Activated naive CD4-positive, alpha-beta T cell treated with anti-CD3 and anti-CD28 coated beads, Interleukin-2, amount 50 U/mL, for 72 hours (primary cell): ENCODE data around the gene NTM. TPM values are rescaled to one million over a fixed set of nuclear protein-coding genes. Genes with fewer than 3 reads are reported as not detected.

Experiments
- ATAC-seq, 2 donors: fragments of 150-1000 bp; cut with Tn5 transposase; 2 replicates each; pipeline ENCODE4 v1.10.0; 2021; ENCODE audit warnings: mild to moderate bottlenecking in 2 of 2, moderate library complexity in 2 of 2
- DNase-seq, 2 donors: peaks; one replicate each; pipeline ENCODE4 v3.0.0; 2021 to 2022; ENCODE audit warnings: low spot score in 2 of 2
- H3K27ac Mint-ChIP-seq, 2 donors: one replicate each; pipeline ENCODE4 v1.8.0; 2022; ENCODE audit warnings: mild to moderate bottlenecking in 2 of 2, mixed read lengths in 2 of 2
- H3K36me3 Mint-ChIP-seq, 2 donors: one replicate each; pipeline ENCODE4 v1.8.0; 2022; ENCODE audit warnings: mixed read lengths in 2 of 2
- H3K9me3 Mint-ChIP-seq, 2 donors: one replicate each; pipeline ENCODE4 v1.8.0; 2022; ENCODE audit warnings: mixed read lengths in 2 of 2
- total RNA-seq, 2 donors: library from RNA; stranded (reverse); gene quantifications; one replicate each; pipeline ENCODE4 v1.2.3, GENCODE V29; 2022

NTM gene
- total RNA-seq, 2 donors from 2014 or later: not detected

GRCh38 chr11:131762346-131763110, 392.1 kb downstream of the NTM start:
- no peak overlapping the region for H3K27ac Mint-ChIP-seq
- DNase-seq (no peak), ATAC-seq (no peak)

GRCh38 chr11:131763193-131763890, 392.9 kb downstream of the NTM start:
- Mint-ChIP-seq H3K9me3 (peaks cover 0 to 10% of the 10 kb centered on the region in 2 donors), H3K27ac (no peak overlapping the region), H3K36me3 (peaks cover 0 to 4% of the 10 kb centered on the region in 2 donors)
- ATAC-seq (no peak), DNase-seq (no peak)

More at GRCh38 chr11:131762346-131763110, 392.1 kb downstream of the NTM start:
- peaks cover 0 to 8% of the 10 kb centered on the region in 2 donors for H3K9me3 Mint-ChIP-seq
- peaks cover 0 to 2% of the 10 kb centered on the region in 2 donors for H3K36me3 Mint-ChIP-seq

- Mint-ChIP-seq H3K9me3 (peaks cover 0 to 10% of the 10 kb centered on the region in 2 donors), H3K36me3 (peaks cover 0 to 4% of the 10 kb centered on the region in 2 donors), H3K27ac (no peak overlapping the region)
- DNase-seq (no peak), ATAC-seq (no peak)
Measured at GRCh38 chr11:131764126-131764525, 393.7 kb downstream of the NTM start.

- ATAC-seq: no peak
- no peak overlapping the region for H3K27ac Mint-ChIP-seq
Measured at GRCh38 chr11:131764649-131765048, 394.2 kb downstream of the NTM start.

GRCh38 chr11:131766637-131767036, 396.2 kb downstream of the NTM start:
- no peak for ATAC-seq
- H3K36me3 Mint-ChIP-seq: peaks cover 0 to 4% of the 10 kb centered on the region in 2 donors
- H3K27ac Mint-ChIP-seq: no peak overlapping the region
- H3K9me3 Mint-ChIP-seq: peaks cover 0 to 10% of the 10 kb centered on the region in 2 donors
- DNase-seq: no peak

More at GRCh38 chr11:131764649-131765048, 394.2 kb downstream of the NTM start:
- Mint-ChIP-seq H3K36me3 (peaks cover 0 to 4% of the 10 kb centered on the region in 2 donors), H3K9me3 (peaks cover 0 to 10% of the 10 kb centered on the region in 2 donors)
- no peak for DNase-seq

GRCh38 chr11:131767421-131767820, 397.0 kb downstream of the NTM start:
- ATAC-seq (no peak), DNase-seq (no peak)
- Mint-ChIP-seq H3K36me3 (peaks cover 0 to 4% of the 10 kb centered on the region in 2 donors), H3K9me3 (peaks cover 0 to 11% of the 10 kb centered on the region in 2 donors), H3K27ac (no peak overlapping the region)

- peaks cover 0 to 4% of the 10 kb centered on the region in 2 donors for H3K36me3 Mint-ChIP-seq
- DNase-seq (no peak), ATAC-seq (peak in 1 of 2 donors; percentile 22)
- H3K27ac Mint-ChIP-seq: no peak overlapping the region
- H3K9me3 Mint-ChIP-seq: peaks cover 0 to 14% of the 10 kb centered on the region in 2 donors
Measured at GRCh38 chr11:131770801-131771200, 400.4 kb downstream of the NTM start.

GRCh38 chr11:131771471-131771870, 401.1 kb downstream of the NTM start:
- no peak for DNase-seq
- ATAC-seq: no peak
- Mint-ChIP-seq H3K36me3 (peaks cover 0 to 4% of the 10 kb centered on the region in 2 donors), H3K9me3 (peaks cover 0 to 14% of the 10 kb centered on the region in 2 donors), H3K27ac (no peak overlapping the region)

GRCh38 chr11:131773626-131774025, 403.2 kb downstream of the NTM start:
- no peak overlapping the region for H3K27ac Mint-ChIP-seq
- H3K9me3 Mint-ChIP-seq: peaks cover 0 to 14% of the 10 kb centered on the region in 2 donors
- ATAC-seq: no peak
- no peak for DNase-seq
- no peaks in the 10 kb centered on the region for H3K36me3 Mint-ChIP-seq

GRCh38 chr11:131776211-131776610, 405.8 kb downstream of the NTM start:
- Mint-ChIP-seq H3K27ac (no peak overlapping the region), H3K36me3 (no peaks in the 10 kb centered on the region), H3K9me3 (peaks cover 0 to 22% of the 10 kb centered on the region in 2 donors)
- ATAC-seq (no peak), DNase-seq (no peak)

GRCh38 chr11:131785801-131786200, 415.4 kb downstream of the NTM start:
- Mint-ChIP-seq H3K36me3 (no peaks in the 10 kb centered on the region), H3K9me3 (peaks cover 5 to 8% of the 10 kb centered on the region in 2 donors), H3K27ac (no peak overlapping the region)
- DNase-seq (no peak), ATAC-seq (no peak)

GRCh38 chr11:131787119-131787518, 416.7 kb downstream of the NTM start:
- Mint-ChIP-seq H3K36me3 (no peaks in the 10 kb centered on the region), H3K27ac (no peak overlapping the region), H3K9me3 (peaks cover 5 to 7% of the 10 kb centered on the region in 2 donors)
- ATAC-seq (no peak), DNase-seq (no peak)

GRCh38 chr11:131790586-131790985, 420.2 kb downstream of the NTM start:
- no peak for ATAC-seq
- H3K27ac Mint-ChIP-seq: no peak overlapping the region

GRCh38 chr11:131792243-131792642, 421.8 kb downstream of the NTM start:
- Mint-ChIP-seq H3K27ac (no peak overlapping the region), H3K36me3 (no peaks in the 10 kb centered on the region), H3K9me3 (peaks cover 5 to 12% of the 10 kb centered on the region in 2 donors)
- no peak for ATAC-seq
- DNase-seq: no peak

More at GRCh38 chr11:131790586-131790985, 420.2 kb downstream of the NTM start:
- peaks cover 5 to 12% of the 10 kb centered on the region in 2 donors for H3K9me3 Mint-ChIP-seq
- no peaks in the 10 kb centered on the region for H3K36me3 Mint-ChIP-seq
- no peak for DNase-seq

GRCh38 chr11:131796089-131796488, 425.7 kb downstream of the NTM start:
- Mint-ChIP-seq H3K36me3 (no peaks in the 10 kb centered on the region), H3K9me3 (peaks cover 0 to 7% of the 10 kb centered on the region in 2 donors), H3K27ac (no peak overlapping the region)
- ATAC-seq (no peak), DNase-seq (no peak)

GRCh38 chr11:131796541-131796940, 426.1 kb downstream of the NTM start:
- H3K27ac Mint-ChIP-seq: no peak overlapping the region
- peaks cover 0 to 5% of the 10 kb centered on the region in 2 donors for H3K9me3 Mint-ChIP-seq
- DNase-seq: no peak
- no peaks in the 10 kb centered on the region for H3K36me3 Mint-ChIP-seq
- no peak for ATAC-seq

- no peak for DNase-seq
- Mint-ChIP-seq H3K36me3 (peaks cover 0 to 4% of the 10 kb centered on the region in 2 donors), H3K9me3 (peaks cover 4 to 11% of the 10 kb centered on the region in 2 donors), H3K27ac (no peak overlapping the region)
- no peak for ATAC-seq
Measured at GRCh38 chr11:131800452-131800851, 430.0 kb downstream of the NTM start.
